NCI-H446 (cell line): ENCODE data around the gene SECTM1.

Experiments
- DNase-seq, 2 experiments: peaks; one replicate each; lab custom pipeline; 2025; lab: John Stamatoyannopoulos, UW

Gene SECTM1

GRCh38 chr17:82328141-82328993, 5.2 kb downstream of the SECTM1 start:
- DNase-seq = no peak

GRCh38 chr17:82327757-82328140, 5.8 kb downstream of the SECTM1 start:
- no peak for DNase-seq

GRCh38 chr17:82327289-82327688, 6.3 kb downstream of the SECTM1 start:
- no peak for DNase-seq

GRCh38 chr17:82325286-82326180, 8.0 kb downstream of the SECTM1 start:
- DNase-seq = no peak

GRCh38 chr17:82324566-82325285, 8.8 kb downstream of the SECTM1 start:
- DNase-seq = no peak

- DNase-seq = no peak
These were observed 9.9 kb downstream of the SECTM1 start for GRCh38 chr17:82323514-82324234.

- DNase-seq = no peak
These were observed 10.8 kb downstream of the SECTM1 start for GRCh38 chr17:82322526-82323453.

- DNase-seq = no peak
These were observed 11.6 kb downstream of the SECTM1 start for GRCh38 chr17:82321947-82322466.

- no peak for DNase-seq
These were observed 12.3 kb downstream of the SECTM1 start for GRCh38 chr17:82320956-82321927.

- no peak for DNase-seq
These were observed 13.3 kb downstream of the SECTM1 start for GRCh38 chr17:82320140-82320840.

- no peak for DNase-seq
These were observed 13.9 kb downstream of the SECTM1 start for GRCh38 chr17:82319619-82320062.

GRCh38 chr17:82318772-82319606, 14.6 kb downstream of the SECTM1 start:
- no peak for DNase-seq

- no peak for DNase-seq
These were observed 15.4 kb downstream of the SECTM1 start for GRCh38 chr17:82318169-82318498.

- no peak for DNase-seq
These were observed 16.0 kb downstream of the SECTM1 start, which contains the start of gene CD7 for GRCh38 chr17:82317394-82318168. CD7 (minus strand) TSS chr17:82317608; CDS start chr17:82317495, 113 bp downstream.

GRCh38 chr17:82316651-82317393, 16.7 kb downstream of the SECTM1 start:
- no peak for DNase-seq
